ENCODE measurements around the gene RRP9.
"Not testable (repeated sequence)": the region's sequence is repeated elsewhere in the genome, so short reads cannot be mapped to it uniquely, and the experiment has no call there.

RRP9 gene

DNA sequence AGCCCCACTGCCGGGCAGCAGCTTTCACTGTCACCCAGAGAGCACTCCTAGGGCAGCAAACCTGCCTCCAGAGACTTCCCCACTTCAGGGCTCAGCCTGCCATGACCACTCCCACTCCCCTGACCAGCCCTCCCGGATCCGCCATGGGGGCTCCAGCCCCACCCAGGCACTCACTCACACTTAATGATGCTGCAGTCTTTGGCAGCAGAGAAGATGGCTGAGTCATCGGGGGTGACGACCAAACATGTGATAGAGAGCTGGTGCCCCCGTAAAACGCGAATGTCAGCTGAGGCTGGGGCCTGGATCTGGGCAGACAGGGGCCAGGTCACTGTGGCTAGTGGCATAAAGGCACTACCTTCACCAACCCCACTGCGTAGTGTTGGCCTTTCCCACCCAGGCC is 4.7 kb downstream of the RRP9 start:
- no peak for DNase-seq

GRCh38 chr3:51935886-51936755 is 5.6 kb downstream of the RRP9 start:
- no peak for DNase-seq

DNA sequence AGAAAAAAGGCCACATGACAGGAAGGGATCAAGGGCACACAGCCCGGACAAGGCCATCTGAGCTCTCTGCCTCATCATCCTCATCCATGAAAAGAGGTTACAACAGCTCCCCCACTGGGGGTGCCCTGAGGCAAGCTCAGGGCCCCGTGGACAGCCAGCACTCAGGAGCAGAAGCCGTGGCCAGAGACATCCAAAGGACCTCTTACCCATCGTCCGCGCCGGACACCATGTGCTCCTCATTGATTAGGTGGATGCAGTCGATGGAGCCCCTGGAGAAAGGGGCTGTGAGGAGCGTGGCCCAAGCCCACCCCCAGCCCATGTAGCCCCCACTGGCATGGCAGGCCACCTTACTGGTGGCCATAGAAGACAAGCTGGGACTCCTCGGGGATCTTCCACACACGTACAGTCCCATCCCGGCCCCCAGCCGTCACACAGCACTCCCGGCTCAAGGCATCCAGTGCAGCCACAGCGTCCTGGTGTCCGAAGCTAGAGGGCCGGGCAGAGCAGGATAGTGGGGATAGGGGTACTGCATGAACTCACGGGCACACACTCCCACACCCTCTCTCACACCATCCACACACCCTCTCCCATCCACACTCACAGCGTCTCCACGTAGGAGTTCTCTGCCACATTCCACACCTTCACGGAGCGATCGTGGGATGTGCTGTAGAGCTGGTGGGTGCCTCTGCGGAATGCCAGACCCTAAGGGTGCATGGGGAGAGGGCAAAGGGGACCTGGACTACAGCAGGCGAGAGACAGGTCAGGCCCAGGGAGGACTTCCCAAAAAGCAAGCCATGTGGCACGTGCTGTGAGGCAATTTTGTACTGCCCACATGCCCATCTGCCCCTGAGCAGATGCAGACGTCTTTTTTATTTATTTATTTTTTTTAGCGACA is 6.5 kb downstream of the RRP9 start:
- no peak for DNase-seq

DNA sequence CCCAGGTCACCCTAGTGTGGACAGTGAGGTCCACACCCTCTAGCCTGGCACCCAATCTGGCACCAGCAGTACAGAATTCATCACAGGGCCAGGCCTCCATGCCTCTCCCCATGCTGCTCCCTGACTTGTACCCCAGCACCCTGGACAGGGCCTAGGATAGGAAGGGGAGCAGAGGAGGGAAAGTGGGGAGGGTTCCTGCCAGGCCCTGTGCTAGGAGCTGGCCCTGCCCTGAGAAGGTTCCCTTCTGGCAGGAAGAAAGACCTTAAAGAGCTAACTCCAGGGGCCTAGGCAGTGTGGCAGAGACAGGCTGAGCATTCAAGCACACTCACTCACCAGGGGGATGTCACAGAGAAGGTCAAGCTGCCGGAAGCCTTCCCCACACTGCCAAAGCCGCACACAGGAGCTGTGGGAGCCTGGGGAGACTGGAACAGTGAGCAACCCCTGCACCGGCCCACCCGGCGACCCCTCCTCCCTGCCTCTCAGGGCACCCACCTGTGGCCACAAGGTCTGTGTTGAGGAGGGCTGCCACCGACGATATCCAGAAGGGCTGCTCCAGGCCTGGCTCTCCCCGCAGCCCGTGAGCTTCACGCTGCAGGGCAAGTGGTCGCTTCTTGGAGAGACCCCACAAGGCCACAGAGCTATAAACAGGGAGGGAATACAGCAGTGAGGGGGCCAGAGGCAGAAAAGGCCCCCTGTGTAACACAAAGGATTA is 7.4 kb downstream of the RRP9 start:
- DNase-seq: no peak

DNA sequence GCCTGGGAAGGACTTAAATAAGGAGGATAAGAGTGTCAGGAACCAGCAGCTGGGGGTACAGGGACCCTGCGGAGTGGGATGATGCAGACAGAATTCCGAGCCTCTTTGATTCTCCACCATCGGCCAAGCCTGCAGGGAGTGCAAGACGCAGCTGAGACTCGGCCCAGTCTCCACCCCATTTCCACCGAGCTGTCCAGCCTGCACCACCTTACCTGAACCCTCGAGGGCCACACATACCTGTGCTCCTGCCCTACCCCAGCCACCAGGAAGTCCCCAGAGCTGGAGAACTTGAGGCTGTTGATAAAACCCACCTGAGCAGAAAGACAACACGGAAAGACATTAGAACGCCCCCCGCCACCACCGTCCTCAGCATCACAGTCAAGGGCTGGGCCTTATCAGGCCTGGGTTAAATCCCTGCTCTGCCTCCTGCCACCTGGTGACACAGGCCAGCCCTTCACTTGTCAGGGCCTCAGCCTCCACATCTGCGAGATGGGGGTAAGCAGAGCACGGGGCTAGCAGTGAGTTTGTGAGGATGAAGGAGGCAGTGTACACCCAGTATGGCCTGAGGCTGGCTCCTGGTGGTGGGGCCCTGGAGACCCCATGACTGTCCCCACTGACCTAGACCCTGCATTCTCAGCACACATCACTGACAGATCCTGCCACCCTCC is 8.1 kb downstream of the RRP9 start:
- DNase-seq: no peak

DNA sequence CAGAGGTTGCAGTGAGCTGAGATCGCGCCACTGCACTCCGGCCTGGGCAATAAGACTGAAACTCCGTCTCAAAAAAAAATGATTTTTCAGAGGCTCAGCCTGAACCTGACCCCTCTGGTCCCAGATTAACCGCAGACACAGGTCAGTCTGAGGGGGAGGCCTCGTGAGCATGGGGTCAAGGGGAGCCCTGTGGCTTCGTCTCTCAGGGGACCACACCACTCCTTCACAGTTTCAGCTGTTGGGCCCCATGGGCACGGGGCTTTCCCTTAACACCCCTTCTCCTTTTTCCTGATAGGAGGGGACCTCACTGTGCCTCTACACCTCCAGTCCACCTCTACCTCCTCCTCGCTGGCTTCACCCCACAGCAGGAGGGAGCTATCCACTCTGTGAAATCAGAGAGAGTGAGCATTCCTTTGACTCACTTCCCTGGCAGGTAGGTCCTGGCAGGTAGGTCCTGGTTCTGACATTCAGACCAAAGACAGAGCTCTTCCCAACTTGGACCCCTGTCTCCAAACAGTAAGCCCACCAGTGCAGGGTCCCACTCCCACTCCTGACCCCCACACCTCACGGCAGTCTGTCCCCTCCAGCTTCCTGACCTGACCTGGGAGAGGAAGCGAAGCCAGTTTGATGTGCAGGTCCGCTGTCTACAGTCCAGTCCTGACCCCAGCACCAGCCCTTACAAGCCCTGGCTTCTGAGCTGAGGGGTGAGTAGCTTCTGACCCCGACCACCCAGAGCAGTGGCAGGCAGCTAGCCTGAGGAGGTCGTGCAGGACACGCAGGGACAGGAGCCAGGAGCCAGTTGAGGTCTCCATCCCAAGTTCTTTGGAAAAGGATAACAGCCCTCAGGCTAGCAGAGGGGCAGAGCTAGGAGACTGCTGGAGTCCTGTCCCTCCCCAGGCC is 9.0 kb downstream of the RRP9 start:
- no peak for DNase-seq

DNA sequence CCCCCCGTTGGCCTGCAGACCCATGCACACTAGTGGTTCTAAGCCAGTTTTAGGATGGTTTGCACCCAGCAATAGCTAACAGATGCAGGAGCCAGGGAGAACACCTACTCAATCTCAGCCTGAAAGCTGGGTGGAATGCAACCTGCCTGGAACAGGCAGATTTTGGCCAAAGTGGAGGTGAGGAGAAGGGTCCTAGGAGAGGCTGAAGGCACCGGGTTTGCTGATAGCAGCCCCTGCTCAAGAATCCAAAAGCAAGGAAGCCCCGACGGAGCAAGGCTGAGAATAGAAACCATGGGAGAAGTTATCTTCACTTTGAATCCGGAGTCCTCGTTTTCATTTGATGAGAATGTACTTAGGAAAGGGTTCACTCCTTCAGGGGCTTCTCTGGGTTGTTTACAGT is 9.9 kb downstream of the RRP9 start:
- DNase-seq: no peak

GRCh38 chr3:51930439-51930838 is 11.3 kb downstream of the RRP9 start:
- DNase-seq: no peak

DNA sequence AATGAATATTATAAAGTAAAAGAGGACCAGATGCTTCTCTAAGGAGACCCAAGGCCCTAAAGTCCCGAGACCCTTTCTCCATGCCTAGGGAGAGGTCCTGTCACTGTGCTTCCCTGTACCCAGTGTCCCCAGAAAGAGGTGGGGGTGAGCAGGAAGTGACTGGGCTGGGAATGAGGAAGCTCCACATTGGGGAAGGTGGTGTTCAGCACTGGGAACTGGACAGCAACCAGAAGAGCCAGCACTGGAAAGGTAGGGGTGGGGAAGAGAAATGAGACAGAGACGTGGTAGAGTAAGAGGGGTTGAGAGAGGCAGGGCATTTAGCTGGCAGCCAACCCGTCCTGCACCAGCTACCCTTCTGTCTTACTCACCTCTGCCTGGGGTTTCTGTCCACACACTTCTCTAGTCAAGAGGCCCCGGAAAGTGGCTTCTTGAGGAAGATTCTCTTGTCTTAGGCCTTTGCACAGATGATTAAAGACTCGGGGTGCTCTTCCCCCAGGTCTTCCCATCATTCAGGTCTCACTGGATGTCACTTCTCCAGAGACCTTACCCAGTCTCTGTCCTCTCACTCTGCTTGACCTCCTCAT is 12.2 kb downstream of the RRP9 start:
- DNase-seq: no peak

DNA sequence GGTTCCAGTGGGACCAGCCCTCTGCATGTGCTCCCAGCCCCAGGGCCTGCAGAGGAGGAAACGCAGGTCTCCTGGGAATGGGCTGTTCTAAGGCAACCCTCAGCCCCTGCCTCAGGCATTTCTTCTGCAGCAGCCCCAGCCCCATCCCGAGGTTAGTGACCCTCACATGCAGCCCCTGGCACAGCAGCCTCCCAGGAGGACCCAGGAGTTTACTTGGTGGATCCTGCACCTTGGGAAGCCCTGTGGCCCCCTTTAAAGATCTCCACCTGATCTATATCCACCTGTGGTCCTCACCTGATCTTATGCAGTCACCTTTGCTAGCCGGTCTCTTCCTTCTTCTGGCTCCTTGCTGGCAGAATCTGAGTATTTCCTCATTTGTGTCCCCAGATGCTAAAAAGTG is 12.7 kb downstream of the RRP9 start:
- DNase-seq: not testable (repeated sequence)

DNA sequence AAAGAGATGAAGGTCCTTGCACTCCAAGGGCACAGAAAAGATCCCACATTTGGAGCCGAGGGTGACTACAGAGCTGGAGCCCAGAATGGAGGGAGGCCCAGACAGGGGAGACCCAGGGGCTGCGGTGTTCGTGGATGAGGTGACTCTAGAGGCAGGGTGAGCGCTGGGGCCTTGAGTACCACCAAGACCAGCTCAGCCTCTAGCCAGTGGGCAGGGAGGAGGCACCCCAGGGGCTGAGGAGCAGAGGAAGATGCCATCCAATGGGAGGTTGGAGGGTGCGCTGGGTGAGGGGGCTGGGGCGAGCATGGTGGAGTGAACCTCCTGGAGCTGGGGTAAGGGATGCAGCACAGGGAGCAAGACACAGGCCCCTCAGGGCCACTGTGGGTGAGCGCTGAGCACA is 13.3 kb downstream of the RRP9 start:
- no peak for DNase-seq

GRCh38 chr3:51927061-51927977 is 14.4 kb downstream of the RRP9 start:
- no peak for DNase-seq

DNA sequence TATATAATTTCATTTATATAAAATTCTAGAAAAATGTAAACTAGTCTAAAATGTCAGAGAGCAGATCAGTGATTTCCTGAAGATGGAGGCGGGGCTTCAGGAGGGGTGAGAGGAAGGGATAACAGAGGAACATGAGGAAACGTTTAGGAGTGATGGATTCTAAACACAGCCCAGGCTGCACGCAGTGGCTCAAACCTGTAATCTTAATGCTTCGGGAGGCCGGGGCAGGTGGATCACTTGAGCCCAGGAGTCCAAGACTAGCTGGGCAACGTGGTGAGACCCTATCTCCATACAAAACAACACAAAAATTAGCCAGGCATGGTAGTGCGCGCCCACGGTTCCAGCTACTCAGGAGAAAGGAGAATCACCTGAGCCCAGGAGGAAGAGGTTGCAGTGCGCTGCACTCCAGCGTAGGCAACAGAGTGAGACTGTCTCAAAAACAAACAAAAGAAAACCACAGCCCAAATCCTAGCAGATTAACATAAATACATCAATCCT is 20.6 kb downstream of the RRP9 start:
- DNase-seq: no peak

- no peak for DNase-seq
Observed at GRCh38 chr3:51916418-51916817, 25.3 kb downstream of the RRP9 start.

DNA sequence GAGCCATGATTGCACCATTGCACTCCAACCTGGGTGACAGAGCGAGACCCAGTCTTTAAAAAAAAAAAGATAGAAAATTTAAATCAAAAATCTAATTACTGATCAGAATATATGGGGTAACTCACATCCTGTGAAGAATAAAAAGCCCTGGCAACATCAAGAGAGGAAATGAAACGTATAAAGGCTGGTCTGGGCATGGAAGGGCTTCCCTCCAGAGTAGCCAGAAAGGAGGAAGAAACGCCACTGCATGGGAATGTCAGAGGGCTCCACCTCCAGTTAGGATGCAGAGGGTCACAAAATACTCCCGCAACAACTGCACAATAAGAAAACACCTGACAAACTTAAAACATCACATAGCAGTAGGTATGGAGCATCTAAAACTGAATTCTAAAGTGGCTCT is 33.7 kb downstream of the RRP9 start:
- no peak for DNase-seq

DNA sequence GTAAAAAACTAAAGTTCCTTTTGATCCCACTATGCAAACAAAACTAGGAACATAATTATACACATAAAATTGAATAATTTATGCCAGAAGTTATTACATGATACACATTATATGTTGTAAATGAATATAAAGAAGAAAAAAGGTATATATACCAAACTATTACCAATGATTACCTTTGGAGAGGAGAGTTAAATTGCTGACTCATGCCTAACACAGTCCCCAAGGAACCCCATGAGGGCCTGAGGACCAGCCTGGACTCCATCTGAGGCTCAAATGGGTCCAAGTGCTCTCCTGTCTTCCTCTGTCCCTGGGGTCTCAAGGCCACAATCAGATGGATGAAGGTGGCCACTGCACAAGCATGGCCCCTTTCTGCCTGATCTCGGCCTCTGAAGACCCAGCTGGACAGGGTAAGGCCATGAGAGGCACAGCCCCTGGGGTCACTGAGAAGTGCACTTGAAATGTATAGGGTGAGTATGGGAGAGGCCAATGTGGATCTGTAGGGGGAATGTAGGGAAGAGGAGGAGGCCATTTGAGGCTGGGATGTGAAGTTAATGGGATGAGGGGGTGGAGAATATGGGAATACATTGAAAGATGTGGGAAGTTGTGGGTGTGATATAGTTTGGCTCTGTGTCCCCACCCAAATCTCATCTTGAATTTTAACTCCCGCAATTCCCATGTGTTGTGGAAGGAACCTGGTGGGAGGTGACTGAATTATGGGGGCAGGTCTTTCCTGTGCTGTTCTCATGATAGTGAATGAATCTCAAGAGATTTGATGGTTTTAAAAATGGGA is 37.5 kb downstream of the RRP9 start:
- DNase-seq: no peak

GRCh38 chr3:51902361-51902760 is 39.3 kb downstream of the RRP9 start:
- peak; percentile 30 to 52 for DNase-seq

DNA sequence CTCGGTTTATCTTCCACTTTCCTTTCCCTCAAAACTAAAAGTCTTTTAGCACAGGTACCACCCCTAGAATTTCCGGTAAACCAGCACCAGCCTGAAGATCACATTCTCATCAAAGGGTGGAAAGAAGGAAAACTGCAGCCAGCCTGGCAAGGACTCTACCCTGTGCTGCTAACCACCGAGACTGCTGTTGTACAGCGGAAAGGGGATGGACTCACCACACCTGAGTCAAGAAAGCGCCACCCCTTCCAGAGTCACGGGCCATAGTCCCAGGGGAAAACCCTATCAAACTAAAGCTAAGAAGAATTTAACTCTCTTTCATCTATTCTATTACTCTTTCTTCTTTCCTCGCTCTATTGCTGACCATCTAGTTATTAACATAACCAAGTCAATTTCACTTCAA is 41.7 kb downstream of the RRP9 start:
- not testable (repeated sequence) for DNase-seq

GRCh38 chr3:51897391-51897790 is 44.3 kb downstream of the RRP9 start:
- no peak for DNase-seq
